Activated T-cell treated with anti-CD3 and anti-CD28 coated beads, Interleukin-2, amount 50 U/mL, for 1 hour (primary cell): Measurements from ENCODE around the gene NPW.
A peak's percentile ranks its signal among the peaks of the same experiment; 100 is the strongest.

ENCODE experiments used
- DNase-seq: peaks from one replicate; pipeline ENCODE4 v3.0.0-alpha.2; 2020

Gene NPW

GRCh38 chr16:2037115-2037514 is 17.5 kb downstream of the NPW start:
- DNase-seq = no peak

- DNase-seq = no peak
These were observed 18.2 kb downstream of the NPW start for GRCh38 chr16:2037647-2038381.

GRCh38 chr16:2038382-2039231 is 19.0 kb downstream of the NPW start:
- no peak for DNase-seq

GRCh38 chr16:2039274-2040031 is 19.9 kb downstream of the NPW start:
- DNase-seq = no peak

- DNase-seq = no peak
These were observed 20.6 kb downstream of the NPW start for GRCh38 chr16:2040041-2040786.

GRCh38 chr16:2040787-2041522 is 21.4 kb downstream of the NPW start:
- no peak for DNase-seq

- no peak for DNase-seq
These were observed 22.8 kb downstream of the NPW start for GRCh38 chr16:2042171-2042985.

- no peak for DNase-seq
These were observed 23.5 kb downstream of the NPW start for GRCh38 chr16:2042986-2043666.

- DNase-seq = no peak
These were observed 24.3 kb downstream of the NPW start for GRCh38 chr16:2043667-2044451.

- DNase-seq = no peak
These were observed 25.0 kb downstream of the NPW start for GRCh38 chr16:2044541-2044940.

- no peak for DNase-seq
These were observed 26.6 kb downstream of the NPW start for GRCh38 chr16:2045965-2046892.

- no peak for DNase-seq
These were observed 27.3 kb downstream of the NPW start for GRCh38 chr16:2046893-2047329.

GRCh38 chr16:2047330-2048115 is 27.9 kb downstream of the NPW start, which contains the start of the genes NTHL1 and TSC2:
TSS of gene NTHL1 (minus strand) at chr16:2047834. CDS start at chr16:2047823, 11 bp downstream.
TSS of gene TSC2 (plus strand) at chr16:2047985. CDS start at chr16:2048616, 631 bp downstream.
- DNase-seq = peak; percentile 92

GRCh38 chr16:2048116-2048543 is 28.5 kb downstream of the NPW start:
- DNase-seq = no peak

GRCh38 chr16:2053211-2053610 is 33.6 kb downstream of the NPW start:
- no peak for DNase-seq

GRCh38 chr16:2053897-2054296 is 34.3 kb downstream of the NPW start:
- DNase-seq = no peak

- DNase-seq = no peak
These were observed 35.1 kb downstream of the NPW start for GRCh38 chr16:2054543-2055245.
